Breast epithelium (tissue), 4 donors: ENCODE results near the gene IGLON5. TPM values are rescaled to one million over a fixed set of nuclear protein-coding genes. Genes with fewer than 3 reads are reported as not detected.

Source experiments
- DNase-seq, 2 donors: peaks; one replicate each; pipeline ENCODE4 v3.0.0-alpha.2; 2019; ENCODE audit warnings: low spot score in 2 of 2
- H3K27ac ChIP-seq, 2 donors: fragments of 200-600 bp; sonication (generic) in 1 of 2; one replicate each; pipeline ENCODE4 v1.5.1; 2016 to 2019; ENCODE audit warnings: mild to moderate bottlenecking in 1 of 2
- H3K27me3 ChIP-seq, 2 donors: fragments of 200-600 bp; sonication (generic) in 1 of 2; one replicate each; pipeline versions ENCODE4 v1.5.1 to v1.6.0; 2017 to 2019; ENCODE audit warnings: control low read depth in 1 of 2, mild to moderate bottlenecking in 1 of 2
- H3K36me3 ChIP-seq: fragments of 200-600 bp; one replicate; pipeline ENCODE4 v1.5.1; 2019
- H3K4me1 ChIP-seq, 2 donors: fragments of 200-600 bp; sonication (generic); one replicate each; pipeline ENCODE4 v1.5.1; 2016 to 2019; ENCODE audit warnings: control low read depth in 1 of 2
- H3K4me3 ChIP-seq, 3 donors: fragments of 200-600 bp; sonication (generic); 1 replicate in 2 of 3; 2 replicates in 1 of 3; pipeline ENCODE4 v1.5.1; 2016 to 2019; ENCODE audit warnings: mild to moderate bottlenecking in 3 of 3, moderate library complexity in 2 of 3
- H3K9me3 ChIP-seq, 2 donors: fragments of 200-600 bp; sonication (generic) in 1 of 2; one replicate each; pipeline ENCODE4 v1.5.1; 2016 to 2019; ENCODE audit warnings: control low read depth in 1 of 2
- CTCF ChIP-seq, 3 donors: fragments of 450-650 bp; IDR thresholded peaks; one replicate each; pipeline ENCODE4 v1.5.1; 2016 to 2017; ENCODE audit warnings: antibody characterized with exemption in 3 of 3, mild to moderate bottlenecking in 3 of 3, moderate library complexity in 3 of 3
- POLR2A ChIP-seq: fragments of 450-650 bp; IDR thresholded peaks from one replicate; pipeline ENCODE4 v1.6.1; 2016; ENCODE audit warnings: antibody characterized with exemption, mild to moderate bottlenecking, moderate library complexity
- POLR2AphosphoS5 ChIP-seq, 3 donors: sonication (generic); formaldehyde crosslinking; IDR thresholded peaks; one replicate each; pipeline ENCODE4 v1.6.1; 2017; ENCODE audit warnings: antibody characterized with exemption in 3 of 3
- intact Hi-C: fragments of 100-400 bp; cut with DNase I; formaldehyde crosslinking; loops from one replicate; pipeline ENCODE4 v1.15.1; 2023; ENCODE audit warnings: low total_unique reads
- total RNA-seq, 3 donors: library from RNA; depleted of rRNA; stranded (reverse); fragments of >200 nt; gene quantifications; one replicate each; pipeline ENCODE4 v1.1.0, GENCODE V29; 2016

IGLON5 gene
- total RNA-seq, 3 donors from 2014 or later: 0.66 TPM; not detected in 2

GRCh38 chr19:51320280-51320657 is 8.8 kb downstream of the IGLON5 start:
- no peak for TF ChIP-seq CTCF (IDR thresholded peaks at IDR 0.05)
- TF ChIP-seq POLR2AphosphoS5 (IDR thresholded peaks at IDR 0.05): no peak
- no peak for TF ChIP-seq POLR2A
- H3K4me1 ChIP-seq: no peaks in the 10 kb centered on the region
- H3K27me3 ChIP-seq: peaks cover 0 to 51% of the 10 kb centered on the region in 2 donors
- no peaks in the 10 kb centered on the region for H3K9me3 ChIP-seq
- no peak for DNase-seq
- H3K27ac ChIP-seq: no peak overlapping the region
- intact Hi-C loops: no loop called here
- H3K4me3 ChIP-seq: no peak overlapping the region
- no peaks in the 10 kb centered on the region for H3K36me3 ChIP-seq

- no peak for DNase-seq
- H3K4me3 ChIP-seq: no peak overlapping the region
- peaks cover 0 to 56% of the 10 kb centered on the region in 2 donors for H3K27me3 ChIP-seq
- no peak for TF ChIP-seq POLR2A
- no peaks in the 10 kb centered on the region for H3K4me1 ChIP-seq
- no peaks in the 10 kb centered on the region for H3K36me3 ChIP-seq
- no peaks in the 10 kb centered on the region for H3K9me3 ChIP-seq
- H3K27ac ChIP-seq: no peak overlapping the region
- intact Hi-C loops: no loop called here
Observed at GRCh38 chr19:51321799-51322198, 10.4 kb downstream of the IGLON5 start.

GRCh38 chr19:51323481-51324166 is 12.2 kb downstream of the IGLON5 start:
- Histone ChIP-seq H3K36me3 (no peaks in the 10 kb centered on the region), H3K9me3 (no peaks in the 10 kb centered on the region), H3K4me1 (peaks cover 0 to 8% of the 10 kb centered on the region in 2 donors), H3K27ac (no peak overlapping the region), H3K4me3 (no peak overlapping the region), H3K27me3 (peaks cover 5 to 60% of the 10 kb centered on the region in 2 donors)
- TF ChIP-seq CTCF (IDR thresholded peaks at IDR 0.05): no peak
- no peak for TF ChIP-seq POLR2A
- TF ChIP-seq POLR2AphosphoS5 (IDR thresholded peaks at IDR 0.05): no peak
- intact Hi-C loops: no loop called here
- DNase-seq: no peak

- intact Hi-C loops: no loop called here
- no peaks in the 10 kb centered on the region for H3K36me3 ChIP-seq
- TF ChIP-seq POLR2AphosphoS5 (IDR thresholded peaks at IDR 0.05) (no peak), POLR2A (no peak), CTCF (IDR thresholded peaks at IDR 0.05) (no peak)
- H3K27me3 ChIP-seq: peaks cover 6 to 65% of the 10 kb centered on the region in 2 donors
- H3K4me3 ChIP-seq: no peak overlapping the region
- no peak overlapping the region for H3K27ac ChIP-seq
- no peak for DNase-seq
- H3K9me3 ChIP-seq: no peaks in the 10 kb centered on the region
- H3K4me1 ChIP-seq: peaks cover 0 to 8% of the 10 kb centered on the region in 2 donors
Observed at GRCh38 chr19:51324167-51324481, 12.7 kb downstream of the IGLON5 start.

GRCh38 chr19:51325161-51325976 is 13.9 kb downstream of the IGLON5 start:
- intact Hi-C loops: no loop called here
- no peak overlapping the region for H3K27ac ChIP-seq
- no peak for DNase-seq
- no peaks in the 10 kb centered on the region for H3K36me3 ChIP-seq
- no peak for TF ChIP-seq CTCF (IDR thresholded peaks at IDR 0.05)
- H3K27me3 ChIP-seq: peaks cover 6 to 71% of the 10 kb centered on the region in 2 donors
- no peaks in the 10 kb centered on the region for H3K9me3 ChIP-seq
- H3K4me3 ChIP-seq: no peak overlapping the region
- H3K4me1 ChIP-seq: peaks cover 0 to 8% of the 10 kb centered on the region in 2 donors
